NOMO-1 treated with DMSO at 0.1 percent for 48 hours (cell line): Measurements from ENCODE around the gene HTR3B.

Experiments used
- DNase-seq: peaks from one replicate; lab custom pipeline; 2025; ENCODE audit not compliant: unreplicated experiment; lab: John Stamatoyannopoulos, UW

The HTR3B gene

DNA sequence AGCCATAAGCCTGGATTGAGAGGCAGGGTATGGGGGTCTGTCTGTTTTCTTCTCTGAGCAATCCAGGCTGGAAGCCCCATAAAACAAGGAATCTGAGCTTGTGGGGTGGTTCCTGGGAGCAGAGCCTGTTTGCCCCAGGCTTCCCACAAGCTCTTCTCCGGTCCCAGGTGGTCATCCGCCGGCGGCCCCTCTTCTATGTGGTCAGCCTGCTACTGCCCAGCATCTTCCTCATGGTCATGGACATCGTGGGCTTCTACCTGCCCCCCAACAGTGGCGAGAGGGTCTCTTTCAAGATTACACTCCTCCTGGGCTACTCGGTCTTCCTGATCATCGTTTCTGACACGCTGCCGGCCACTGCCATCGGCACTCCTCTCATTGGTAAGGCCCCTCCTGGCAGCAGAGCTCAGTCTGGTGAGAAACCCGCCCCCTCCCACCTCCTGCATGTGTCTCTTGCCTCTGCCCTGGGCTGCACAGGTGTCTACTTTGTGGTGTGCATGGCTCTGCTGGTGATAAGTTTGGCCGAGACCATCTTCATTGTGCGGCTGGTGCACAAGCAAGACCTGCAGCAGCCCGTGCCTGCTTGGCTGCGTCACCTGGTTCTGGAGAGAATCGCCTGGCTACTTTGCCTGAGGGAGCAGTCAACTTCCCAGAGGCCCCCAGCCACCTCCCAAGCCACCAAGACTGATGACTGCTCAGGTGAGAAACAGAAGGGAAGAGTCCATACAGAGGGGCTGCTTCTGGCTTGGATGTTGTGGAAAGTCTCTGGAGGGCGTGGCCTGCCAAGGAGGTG lies 82.0 kb downstream of the HTR3B start:
- no peak for DNase-seq

- no peak for DNase-seq
Measured at GRCh38 chr11:113989381-113989780, 84.8 kb downstream of the HTR3B start.

- DNase-seq: no peak
Measured at GRCh38 chr11:113989916-113990315, 85.3 kb downstream of the HTR3B start.

- peak; percentile 7 for DNase-seq
Measured at GRCh38 chr11:113991170-113991569, 86.6 kb downstream of the HTR3B start.

- no peak for DNase-seq
Measured at GRCh38 chr11:113991718-113992458, 87.3 kb downstream of the HTR3B start.

GRCh38 chr11:113992459-113993110 lies 88.0 kb downstream of the HTR3B start:
- DNase-seq: no peak

DNA sequence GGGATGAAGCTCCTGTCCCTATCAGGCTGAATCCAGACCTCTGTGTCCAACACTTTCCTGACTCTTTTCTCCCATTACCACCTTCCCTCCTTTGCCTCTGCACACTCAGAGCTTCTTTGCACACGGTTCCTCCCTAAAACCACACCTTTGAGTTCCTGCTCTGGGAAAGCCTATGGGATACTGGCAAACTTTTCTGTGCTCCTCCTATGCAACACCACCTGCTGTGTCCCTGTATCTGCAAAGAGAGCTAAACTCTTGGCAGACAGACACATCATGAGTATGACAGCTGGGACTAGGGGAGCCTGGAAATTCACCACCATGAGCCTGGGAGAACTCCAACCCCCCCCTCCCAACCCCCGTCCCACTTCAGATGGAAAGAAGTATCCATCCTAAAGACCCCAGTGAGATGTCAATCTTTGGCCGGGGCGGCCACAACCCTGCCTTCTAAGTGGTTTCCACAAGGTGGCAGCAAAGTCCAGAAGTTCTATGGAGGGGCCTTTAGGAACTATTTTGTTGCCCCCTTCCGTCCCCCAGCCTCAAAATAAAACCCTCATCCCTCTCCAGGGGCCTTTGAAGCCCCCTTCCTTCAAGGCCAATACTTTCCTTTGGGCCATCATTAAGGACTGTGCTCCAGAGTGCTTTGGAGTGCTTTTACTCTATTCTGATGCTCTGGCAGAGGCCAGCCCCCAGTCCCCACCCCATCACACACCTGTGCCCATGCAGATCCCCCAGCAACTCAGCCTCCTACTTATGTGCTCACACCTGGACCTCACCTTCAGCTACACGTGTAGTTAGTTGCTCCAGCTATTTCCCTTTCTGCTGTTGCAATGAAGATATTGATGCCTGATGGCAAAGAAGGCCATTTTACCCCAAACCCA lies 89.7 kb downstream of the HTR3B start:
- no peak for DNase-seq
